HG02623 (cell line): Measurements from ENCODE around the gene C15orf62.

Experiments used
- ATAC-seq: cut with Tn5 transposase; IDR thresholded peaks from one replicate; pipeline ENCODE4 v1.9.1; 2021; ENCODE audit warnings: moderate library complexity; ENCODE audit not compliant: unreplicated experiment

C15orf62 gene, protein sequence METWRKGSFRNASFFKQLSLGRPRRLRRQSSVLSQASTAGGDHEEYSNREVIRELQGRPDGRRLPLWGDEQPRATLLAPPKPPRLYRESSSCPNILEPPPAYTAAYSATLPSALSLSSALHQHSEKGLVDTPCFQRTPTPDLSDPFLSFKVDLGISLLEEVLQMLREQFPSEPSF

GRCh38 chr15:40769274-40770146 is at the start of gene C15orf62:
C15orf62 (plus strand) TSS chr15:40769980; CDS start chr15:40770496, 516 bp downstream.
- ATAC-seq = peak; percentile 31

- no peak for ATAC-seq
These were observed 48.1 kb upstream of the C15orf62 start for GRCh38 chr15:40721701-40722100.

DNA sequence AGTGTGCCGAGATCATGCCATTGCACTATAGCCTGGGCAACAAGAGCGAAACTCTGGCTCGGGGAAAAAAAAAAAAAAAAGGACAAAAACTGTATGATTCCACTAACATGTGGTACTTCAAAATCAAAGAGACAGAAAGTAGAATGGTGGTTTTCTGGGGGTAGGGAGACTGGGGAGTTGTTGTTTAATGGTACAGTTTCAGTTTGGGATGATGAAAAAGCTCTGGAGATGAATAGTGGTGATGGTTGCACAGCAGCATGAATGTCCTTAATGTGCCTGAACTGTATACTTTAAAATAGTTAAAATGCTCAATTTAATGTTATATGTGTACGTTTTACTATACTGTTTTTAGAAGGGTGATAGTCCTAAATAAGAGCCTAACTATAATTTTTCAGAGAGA is 47.4 kb upstream of the C15orf62 start:
- no peak for ATAC-seq

- no peak for ATAC-seq
These were observed 46.8 kb upstream of the C15orf62 start for GRCh38 chr15:40722934-40723333.

DNA sequence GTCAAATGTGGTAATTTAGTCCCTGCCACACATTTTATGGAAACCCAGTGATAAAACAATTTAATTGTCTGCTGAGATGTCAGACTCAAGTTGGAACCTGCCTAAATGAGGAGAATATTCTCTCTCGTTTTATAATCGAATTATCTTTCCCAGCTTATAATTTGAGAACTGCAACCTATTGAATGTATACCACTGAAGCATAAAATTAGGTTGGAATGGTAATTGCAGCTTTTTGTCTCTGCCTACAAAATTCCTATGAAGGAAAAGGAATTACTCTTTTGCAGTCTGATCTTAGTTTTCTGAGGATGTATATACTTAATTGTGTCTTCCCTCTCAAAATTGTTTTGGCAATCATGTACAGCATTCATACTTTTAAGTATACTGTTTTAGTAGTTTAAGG is 45.9 kb upstream of the C15orf62 start:
- no peak for ATAC-seq

DNA sequence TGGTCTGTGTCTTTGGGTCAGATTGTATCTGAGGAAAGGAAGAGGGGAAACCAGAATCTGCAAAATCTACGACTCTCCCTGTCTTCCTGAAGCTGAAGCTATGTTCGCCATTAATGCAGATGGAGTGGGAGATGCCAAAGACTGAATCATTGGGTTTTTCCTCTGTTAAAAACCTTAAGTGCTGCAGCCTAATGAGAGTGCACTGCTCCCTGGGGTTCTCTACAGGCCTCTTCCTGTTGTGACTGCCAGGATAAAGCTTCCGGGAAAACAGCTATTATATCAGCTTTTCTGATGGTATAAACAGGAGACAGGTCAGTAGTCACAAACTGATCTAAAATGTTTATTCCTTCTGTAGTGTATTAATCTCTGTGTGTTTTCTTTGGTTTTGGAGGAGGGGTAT is 38.7 kb upstream of the C15orf62 start:
- no peak for ATAC-seq

GRCh38 chr15:40736575-40736974 is 33.2 kb upstream of the C15orf62 start:
- no peak for ATAC-seq

DNA sequence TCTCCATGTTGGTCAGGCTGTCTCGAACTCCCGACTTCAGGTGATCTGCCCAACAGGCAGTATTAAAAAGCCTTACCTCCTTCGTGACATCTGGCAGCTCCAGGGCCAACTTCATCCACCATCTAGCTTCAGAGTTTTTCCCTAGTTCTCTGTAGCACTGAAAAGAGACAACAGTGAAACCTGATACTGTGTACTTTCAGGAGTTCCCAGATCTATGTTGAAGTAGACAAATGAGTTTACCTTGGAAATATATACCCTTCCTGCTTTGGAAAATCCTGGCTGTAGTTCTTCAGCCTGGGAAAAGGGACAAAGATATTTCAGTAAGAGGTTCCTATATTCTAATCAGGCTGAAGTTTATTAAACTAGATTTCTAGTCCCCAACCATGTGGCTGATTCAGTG is 32.7 kb upstream of the C15orf62 start:
- ATAC-seq = no peak

GRCh38 chr15:40739047-40739446 is 30.7 kb upstream of the C15orf62 start:
- ATAC-seq = no peak

GRCh38 chr15:40739854-40740253 is 29.9 kb upstream of the C15orf62 start:
- no peak for ATAC-seq

DNA sequence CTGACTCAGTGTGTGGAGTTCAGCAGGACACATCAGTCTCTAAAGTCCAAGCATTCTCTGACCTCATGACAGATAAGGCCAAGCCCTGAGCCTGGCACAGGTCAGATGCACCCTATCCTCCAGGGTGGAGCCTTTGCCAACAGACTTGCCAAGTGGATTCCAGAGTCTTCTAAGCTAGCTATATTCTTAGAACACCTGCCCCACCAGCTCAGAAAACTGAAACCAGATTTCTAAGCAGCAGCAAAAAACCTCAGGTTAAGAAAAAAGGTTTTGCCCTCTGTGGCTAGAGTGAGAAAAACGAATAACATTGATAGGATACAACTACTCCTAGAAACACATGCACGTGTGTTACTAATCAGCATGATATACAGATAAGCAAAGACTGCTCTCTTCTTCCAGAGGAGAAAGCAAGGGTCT is 26.3 kb upstream of the C15orf62 start:
- no peak for ATAC-seq

DNA sequence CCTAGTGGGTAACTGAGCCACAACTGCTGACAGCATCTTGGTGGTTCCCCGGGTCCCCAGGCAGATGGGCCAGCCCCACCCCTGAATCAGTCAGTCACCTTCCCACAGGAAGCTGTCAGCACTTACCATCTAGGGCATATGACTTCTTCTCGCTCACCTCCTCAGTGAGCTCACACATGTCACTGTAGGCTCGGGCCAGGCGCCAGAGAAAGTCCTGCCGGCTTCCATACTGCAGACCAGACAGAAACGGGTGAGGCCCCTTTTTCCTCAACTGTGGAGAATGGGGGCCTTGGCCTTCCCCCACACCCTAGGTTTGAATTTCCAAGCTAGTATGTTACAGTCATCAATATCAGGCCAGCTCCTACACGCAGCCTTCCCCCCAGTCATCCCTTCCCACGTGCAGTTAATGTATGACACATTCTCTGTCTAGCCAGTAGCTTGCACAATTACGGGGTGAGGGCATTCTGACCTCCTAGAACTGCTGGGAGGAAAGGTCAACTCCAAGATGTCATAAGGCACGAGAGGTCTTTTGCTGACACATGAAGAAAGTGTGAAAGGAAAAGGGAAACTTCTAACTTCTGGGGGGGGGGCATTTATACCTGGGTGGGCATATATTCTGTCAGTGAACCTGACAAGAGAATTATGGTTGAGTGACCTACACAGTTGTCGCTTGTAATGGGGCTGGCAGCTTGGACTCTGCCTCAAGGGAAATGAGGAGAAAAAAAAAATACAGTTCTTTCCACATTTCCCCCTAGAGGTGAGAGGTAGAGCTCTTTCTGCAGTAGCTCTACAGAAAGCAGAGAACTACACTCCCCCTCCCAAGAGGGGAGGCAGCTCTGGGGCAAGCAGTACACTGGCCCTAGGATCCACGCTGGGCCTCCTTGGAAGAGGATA is 25.6 kb upstream of the C15orf62 start:
- no peak for ATAC-seq

DNA sequence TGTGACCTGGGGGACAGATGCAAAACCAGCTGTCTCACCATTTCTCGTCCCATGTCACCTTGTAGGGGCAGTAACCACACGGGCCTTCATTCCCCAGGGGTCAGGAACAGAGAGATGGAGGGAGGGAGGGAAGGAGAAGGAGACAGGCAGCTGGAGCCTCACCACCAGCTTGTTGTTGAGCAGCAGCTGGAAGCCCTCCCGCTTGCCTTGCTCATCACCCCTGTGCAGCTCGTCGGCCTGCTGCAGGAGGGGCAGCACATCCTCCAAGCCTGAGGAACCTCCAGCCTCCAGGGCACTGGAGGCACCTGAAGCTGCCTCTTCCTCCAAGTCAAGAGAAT is 25.0 kb upstream of the C15orf62 start:
- no peak for ATAC-seq

GRCh38 chr15:40746916-40747418 is 22.8 kb upstream of the C15orf62 start:
- no peak for ATAC-seq

DNA sequence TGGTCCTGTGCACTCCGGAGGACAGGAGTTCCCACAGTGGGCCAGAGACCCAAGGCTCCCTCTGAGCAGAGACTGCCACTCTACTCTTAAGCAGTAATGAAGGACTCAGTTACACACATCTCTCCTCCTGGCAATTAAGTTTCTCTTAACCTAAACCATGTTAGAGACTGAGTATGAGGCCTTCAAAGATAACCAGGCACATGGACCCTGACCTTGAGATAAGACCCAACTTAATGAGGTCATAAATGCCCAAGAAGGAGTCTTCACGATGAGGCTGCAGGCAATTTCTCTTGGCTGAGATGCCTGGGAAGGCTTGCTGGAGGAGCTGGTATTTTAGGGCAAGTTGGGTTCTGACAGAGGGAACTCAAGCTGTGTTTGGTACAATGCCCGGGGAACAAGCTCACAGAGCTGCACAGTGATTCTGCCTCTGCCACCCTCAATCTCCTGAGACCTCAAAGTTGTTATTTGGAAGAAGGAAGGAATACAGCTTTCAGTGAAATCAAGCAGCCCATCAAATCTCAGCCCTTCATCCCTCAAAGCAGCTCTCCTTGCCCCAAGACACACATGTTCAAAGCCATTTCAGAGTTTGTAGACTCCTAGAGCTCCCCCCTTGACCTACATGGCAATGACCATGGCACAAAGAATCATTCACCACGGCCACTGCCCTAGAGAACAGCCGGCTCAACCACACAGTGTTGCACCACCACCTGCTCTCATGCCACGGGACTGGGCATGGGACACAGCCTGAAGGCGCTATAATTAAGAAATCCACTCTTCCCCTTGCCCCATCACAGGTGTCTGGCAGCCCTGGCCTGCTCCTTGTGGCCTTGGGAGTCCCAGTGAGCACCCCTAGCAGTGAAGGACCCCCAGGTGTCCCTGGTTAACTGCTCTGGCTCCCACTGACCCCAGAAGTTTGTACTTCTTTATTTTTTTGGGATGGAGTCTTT is 21.8 kb upstream of the C15orf62 start:
- no peak for ATAC-seq

DNA sequence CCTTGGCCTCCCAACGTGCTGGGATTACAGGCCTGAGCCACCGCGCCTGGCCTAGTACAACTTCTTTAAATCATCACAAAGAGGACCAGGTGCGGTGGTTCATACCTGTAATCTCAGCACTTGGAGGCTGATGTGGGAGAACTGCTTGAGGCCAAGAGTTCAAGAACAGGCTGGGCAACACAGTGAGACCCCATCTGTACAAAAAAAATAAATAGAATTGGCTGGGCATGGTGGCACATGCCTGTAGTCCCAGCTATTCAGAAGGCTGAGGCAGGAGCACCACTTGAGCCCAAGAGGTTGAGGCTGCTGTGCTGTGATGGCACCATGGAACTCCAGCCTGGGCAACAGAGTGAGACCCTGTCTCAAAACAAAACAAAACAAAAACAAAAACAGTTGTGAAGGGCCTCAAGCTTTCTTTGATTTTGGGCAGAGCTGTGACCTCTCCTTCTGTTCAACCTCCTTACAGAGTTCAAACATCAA is 20.6 kb upstream of the C15orf62 start:
- ATAC-seq = no peak

DNA sequence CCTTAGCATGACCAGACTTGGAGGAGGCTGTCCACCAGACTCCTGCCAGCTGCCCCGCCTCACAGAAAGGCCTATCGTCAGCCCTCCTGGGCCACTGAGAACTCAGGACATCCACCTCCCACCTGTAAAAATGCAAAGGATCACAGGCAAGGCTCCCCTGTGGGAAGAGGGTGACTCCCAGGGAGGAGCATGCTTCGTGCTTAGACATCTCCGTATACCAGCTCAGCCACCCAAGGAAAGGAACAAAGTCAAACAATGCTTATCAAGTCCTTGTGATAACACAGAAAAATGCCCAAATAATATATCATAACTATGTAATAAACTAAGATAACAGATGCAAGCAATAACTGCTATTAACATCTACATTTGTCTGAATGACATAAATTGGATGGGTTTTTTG is 18.9 kb upstream of the C15orf62 start:
- ATAC-seq = no peak

DNA sequence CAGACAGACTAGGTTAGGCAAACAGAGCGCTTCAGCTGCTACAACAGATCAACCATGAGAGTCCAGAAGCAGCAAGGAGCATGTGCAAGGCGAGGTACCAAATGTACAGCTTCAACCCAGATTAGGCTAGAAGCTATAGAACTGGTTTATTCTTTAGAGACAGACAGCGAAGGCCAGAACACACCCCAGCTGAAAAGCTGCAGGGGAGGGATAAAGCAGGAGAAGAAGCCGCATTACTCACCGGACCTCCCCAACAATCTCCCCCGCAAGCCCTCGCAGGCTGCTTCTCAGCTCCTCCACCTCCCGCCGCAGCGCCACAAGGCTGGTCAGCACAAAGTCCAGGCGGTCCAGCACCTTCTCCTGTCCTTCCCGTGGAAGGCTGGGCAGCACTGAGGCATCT is 18.0 kb upstream of the C15orf62 start:
- ATAC-seq = no peak

GRCh38 chr15:40754574-40754882 is 15.3 kb upstream of the C15orf62 start:
- no peak for ATAC-seq
